WTC11 (cell line): ENCODE data around the gene IFNA5.

Source experiments
- FOXK1 ChIP-seq: sonication (generic); formaldehyde crosslinking; IDR thresholded peaks from 2 replicates; pipeline ENCODE4 v1.8.0; 2022; ENCODE audit warnings: mild to moderate bottlenecking, moderate library complexity, missing genetic modification reagents
- IRF2 ChIP-seq: sonication (generic); formaldehyde crosslinking; IDR thresholded peaks from 2 replicates; pipeline ENCODE4 v1.8.0; 2022; ENCODE audit warnings: low read depth, missing genetic modification reagents, borderline replicate concordance
- NR2C2 ChIP-seq: sonication (generic); formaldehyde crosslinking; IDR thresholded peaks from 2 replicates; pipeline ENCODE4 v1.8.0; 2022; ENCODE audit warnings: mild to moderate bottlenecking, missing genetic modification reagents
- TCF7 ChIP-seq: sonication (generic); formaldehyde crosslinking; IDR thresholded peaks from 2 replicates; pipeline ENCODE4 v1.8.0; 2022; ENCODE audit warnings: mild to moderate bottlenecking, low read depth, missing genetic modification reagents, moderate library complexity
- TF ChIP-seq, protein P1 (sequence below): fragments of 200-600 bp; IDR thresholded peaks from 2 replicates; pipeline ENCODE4 v1.8.0; 2022; ENCODE audit warnings: antibody characterized with exemption
- TF ChIP-seq, protein P2 (sequence below): sonication (generic); formaldehyde crosslinking; IDR thresholded peaks from 2 replicates; pipeline ENCODE4 v1.8.1; 2023; ENCODE audit warnings: mild to moderate bottlenecking, missing genetic modification reagents, moderate library complexity
- TF ChIP-seq, protein P3 (sequence below): sonication (generic); formaldehyde crosslinking; conservative IDR thresholded peaks from 2 replicates; pipeline ENCODE4 v1.8.1; 2022; ENCODE audit warnings: mild to moderate bottlenecking, missing genetic modification reagents
- TF ChIP-seq, protein P4 (sequence below): fragments of 250-450 bp; sonication (Bioruptor Pico); IDR thresholded peaks from 2 replicates; pipeline ENCODE4 v1.9.0; 2021; ENCODE audit warnings: mild to moderate bottlenecking
- TF ChIP-seq, protein P5 (sequence below): fragments of 250-450 bp; sonication (Bioruptor Pico); IDR thresholded peaks from 2 replicates; pipeline ENCODE4 v1.9.0; 2021; ENCODE audit warnings: mild to moderate bottlenecking, borderline replicate concordance
- TF ChIP-seq, protein P6 (sequence below): sonication (generic); formaldehyde crosslinking; IDR thresholded peaks from 2 replicates; pipeline ENCODE4 v1.8.0; 2022; ENCODE audit warnings: mild to moderate bottlenecking, missing genetic modification reagents

DNA sequence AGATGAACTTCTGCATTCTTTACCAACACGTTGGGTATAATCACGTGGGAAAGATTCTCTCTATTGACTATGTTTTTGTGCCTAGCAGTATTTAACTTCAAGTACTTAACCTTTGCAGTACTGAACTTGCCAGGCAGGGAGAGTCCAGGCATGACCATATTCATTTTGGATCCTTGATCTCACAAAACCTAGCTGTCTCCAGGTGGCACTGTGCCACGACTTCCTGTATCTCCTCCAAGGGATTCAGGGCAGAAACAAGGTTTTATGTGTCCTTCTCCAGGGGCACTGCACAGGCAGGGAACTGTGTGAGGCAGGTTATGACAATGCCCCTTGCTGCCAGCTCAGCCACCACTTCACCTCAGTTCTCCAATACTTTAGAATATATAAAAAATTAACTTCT is 11.7 kb upstream of the IFNA5 start:
- TF ChIP-seq, protein P1, sequence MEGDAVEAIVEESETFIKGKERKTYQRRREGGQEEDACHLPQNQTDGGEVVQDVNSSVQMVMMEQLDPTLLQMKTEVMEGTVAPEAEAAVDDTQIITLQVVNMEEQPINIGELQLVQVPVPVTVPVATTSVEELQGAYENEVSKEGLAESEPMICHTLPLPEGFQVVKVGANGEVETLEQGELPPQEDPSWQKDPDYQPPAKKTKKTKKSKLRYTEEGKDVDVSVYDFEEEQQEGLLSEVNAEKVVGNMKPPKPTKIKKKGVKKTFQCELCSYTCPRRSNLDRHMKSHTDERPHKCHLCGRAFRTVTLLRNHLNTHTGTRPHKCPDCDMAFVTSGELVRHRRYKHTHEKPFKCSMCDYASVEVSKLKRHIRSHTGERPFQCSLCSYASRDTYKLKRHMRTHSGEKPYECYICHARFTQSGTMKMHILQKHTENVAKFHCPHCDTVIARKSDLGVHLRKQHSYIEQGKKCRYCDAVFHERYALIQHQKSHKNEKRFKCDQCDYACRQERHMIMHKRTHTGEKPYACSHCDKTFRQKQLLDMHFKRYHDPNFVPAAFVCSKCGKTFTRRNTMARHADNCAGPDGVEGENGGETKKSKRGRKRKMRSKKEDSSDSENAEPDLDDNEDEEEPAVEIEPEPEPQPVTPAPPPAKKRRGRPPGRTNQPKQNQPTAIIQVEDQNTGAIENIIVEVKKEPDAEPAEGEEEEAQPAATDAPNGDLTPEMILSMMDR: no peak
- TF ChIP-seq IRF2 (CRISPR knock-in tag) (no peak), TCF7 (no peak), NR2C2 (CRISPR knock-in tag) (no peak), FOXK1 (CRISPR knock-in tag) (no peak)
- TF ChIP-seq, protein P2, sequence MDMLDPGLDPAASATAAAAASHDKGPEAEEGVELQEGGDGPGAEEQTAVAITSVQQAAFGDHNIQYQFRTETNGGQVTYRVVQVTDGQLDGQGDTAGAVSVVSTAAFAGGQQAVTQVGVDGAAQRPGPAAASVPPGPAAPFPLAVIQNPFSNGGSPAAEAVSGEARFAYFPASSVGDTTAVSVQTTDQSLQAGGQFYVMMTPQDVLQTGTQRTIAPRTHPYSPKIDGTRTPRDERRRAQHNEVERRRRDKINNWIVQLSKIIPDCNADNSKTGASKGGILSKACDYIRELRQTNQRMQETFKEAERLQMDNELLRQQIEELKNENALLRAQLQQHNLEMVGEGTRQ (CRISPR knock-in tag): no peak
- TF ChIP-seq, protein P3, sequence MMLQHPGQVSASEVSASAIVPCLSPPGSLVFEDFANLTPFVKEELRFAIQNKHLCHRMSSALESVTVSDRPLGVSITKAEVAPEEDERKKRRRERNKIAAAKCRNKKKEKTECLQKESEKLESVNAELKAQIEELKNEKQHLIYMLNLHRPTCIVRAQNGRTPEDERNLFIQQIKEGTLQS: no peak
- TF ChIP-seq, protein P4, sequence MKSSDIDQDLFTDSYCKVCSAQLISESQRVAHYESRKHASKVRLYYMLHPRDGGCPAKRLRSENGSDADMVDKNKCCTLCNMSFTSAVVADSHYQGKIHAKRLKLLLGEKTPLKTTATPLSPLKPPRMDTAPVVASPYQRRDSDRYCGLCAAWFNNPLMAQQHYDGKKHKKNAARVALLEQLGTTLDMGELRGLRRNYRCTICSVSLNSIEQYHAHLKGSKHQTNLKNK (CRISPR knock-in tag): no peak
- TF ChIP-seq, protein P5, sequence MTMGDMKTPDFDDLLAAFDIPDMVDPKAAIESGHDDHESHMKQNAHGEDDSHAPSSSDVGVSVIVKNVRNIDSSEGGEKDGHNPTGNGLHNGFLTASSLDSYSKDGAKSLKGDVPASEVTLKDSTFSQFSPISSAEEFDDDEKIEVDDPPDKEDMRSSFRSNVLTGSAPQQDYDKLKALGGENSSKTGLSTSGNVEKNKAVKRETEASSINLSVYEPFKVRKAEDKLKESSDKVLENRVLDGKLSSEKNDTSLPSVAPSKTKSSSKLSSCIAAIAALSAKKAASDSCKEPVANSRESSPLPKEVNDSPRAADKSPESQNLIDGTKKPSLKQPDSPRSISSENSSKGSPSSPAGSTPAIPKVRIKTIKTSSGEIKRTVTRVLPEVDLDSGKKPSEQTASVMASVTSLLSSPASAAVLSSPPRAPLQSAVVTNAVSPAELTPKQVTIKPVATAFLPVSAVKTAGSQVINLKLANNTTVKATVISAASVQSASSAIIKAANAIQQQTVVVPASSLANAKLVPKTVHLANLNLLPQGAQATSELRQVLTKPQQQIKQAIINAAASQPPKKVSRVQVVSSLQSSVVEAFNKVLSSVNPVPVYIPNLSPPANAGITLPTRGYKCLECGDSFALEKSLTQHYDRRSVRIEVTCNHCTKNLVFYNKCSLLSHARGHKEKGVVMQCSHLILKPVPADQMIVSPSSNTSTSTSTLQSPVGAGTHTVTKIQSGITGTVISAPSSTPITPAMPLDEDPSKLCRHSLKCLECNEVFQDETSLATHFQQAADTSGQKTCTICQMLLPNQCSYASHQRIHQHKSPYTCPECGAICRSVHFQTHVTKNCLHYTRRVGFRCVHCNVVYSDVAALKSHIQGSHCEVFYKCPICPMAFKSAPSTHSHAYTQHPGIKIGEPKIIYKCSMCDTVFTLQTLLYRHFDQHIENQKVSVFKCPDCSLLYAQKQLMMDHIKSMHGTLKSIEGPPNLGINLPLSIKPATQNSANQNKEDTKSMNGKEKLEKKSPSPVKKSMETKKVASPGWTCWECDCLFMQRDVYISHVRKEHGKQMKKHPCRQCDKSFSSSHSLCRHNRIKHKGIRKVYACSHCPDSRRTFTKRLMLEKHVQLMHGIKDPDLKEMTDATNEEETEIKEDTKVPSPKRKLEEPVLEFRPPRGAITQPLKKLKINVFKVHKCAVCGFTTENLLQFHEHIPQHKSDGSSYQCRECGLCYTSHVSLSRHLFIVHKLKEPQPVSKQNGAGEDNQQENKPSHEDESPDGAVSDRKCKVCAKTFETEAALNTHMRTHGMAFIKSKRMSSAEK: no peak
- TF ChIP-seq, protein P6, sequence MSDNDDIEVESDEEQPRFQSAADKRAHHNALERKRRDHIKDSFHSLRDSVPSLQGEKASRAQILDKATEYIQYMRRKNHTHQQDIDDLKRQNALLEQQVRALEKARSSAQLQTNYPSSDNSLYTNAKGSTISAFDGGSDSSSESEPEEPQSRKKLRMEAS: no peak
